ENCODE data around the gene FSHR. TPM values are rescaled to one million over a fixed set of nuclear protein-coding genes. Genes with fewer than 3 reads are reported as not detected.

The FSHR gene
- total and polyA plus RNA-seq, 8 donors: not detected

- peak in 1 of 4 donors; percentile 13 for ATAC-seq
Measured at GRCh38 chr2:49003201-49003600, 151.1 kb downstream of the FSHR start.

GRCh38 chr2:49002750-49003149 lies 151.6 kb downstream of the FSHR start:
- peak in 1 of 4 donors; percentile 44 for ATAC-seq
- intact Hi-C loops (cut with DNase I): no loop called here
- no peaks in the 10 kb centered on the region for H3K27me3 ChIP-seq
- 45 to 56% methylated on average over 3 of the region's 3 CpGs for WGBS, 2 donors
- TF ChIP-seq, protein P1, sequence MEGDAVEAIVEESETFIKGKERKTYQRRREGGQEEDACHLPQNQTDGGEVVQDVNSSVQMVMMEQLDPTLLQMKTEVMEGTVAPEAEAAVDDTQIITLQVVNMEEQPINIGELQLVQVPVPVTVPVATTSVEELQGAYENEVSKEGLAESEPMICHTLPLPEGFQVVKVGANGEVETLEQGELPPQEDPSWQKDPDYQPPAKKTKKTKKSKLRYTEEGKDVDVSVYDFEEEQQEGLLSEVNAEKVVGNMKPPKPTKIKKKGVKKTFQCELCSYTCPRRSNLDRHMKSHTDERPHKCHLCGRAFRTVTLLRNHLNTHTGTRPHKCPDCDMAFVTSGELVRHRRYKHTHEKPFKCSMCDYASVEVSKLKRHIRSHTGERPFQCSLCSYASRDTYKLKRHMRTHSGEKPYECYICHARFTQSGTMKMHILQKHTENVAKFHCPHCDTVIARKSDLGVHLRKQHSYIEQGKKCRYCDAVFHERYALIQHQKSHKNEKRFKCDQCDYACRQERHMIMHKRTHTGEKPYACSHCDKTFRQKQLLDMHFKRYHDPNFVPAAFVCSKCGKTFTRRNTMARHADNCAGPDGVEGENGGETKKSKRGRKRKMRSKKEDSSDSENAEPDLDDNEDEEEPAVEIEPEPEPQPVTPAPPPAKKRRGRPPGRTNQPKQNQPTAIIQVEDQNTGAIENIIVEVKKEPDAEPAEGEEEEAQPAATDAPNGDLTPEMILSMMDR (IDR thresholded peaks at IDR 0.05): no peak
- H3K4me3 ChIP-seq: no peak overlapping the region
- no peaks in the 10 kb centered on the region for H3K9me3 ChIP-seq
- H3K4me1 ChIP-seq: peaks cover 0 to 4% (median 0%) of the 10 kb centered on the region in 3 donors
- no peak for FAIRE-seq
- H3K36me3 ChIP-seq: no peaks in the 10 kb centered on the region
- DNase-seq: peak in 1 of 6 donors; percentile 19
- no peak overlapping the region for H3K27ac ChIP-seq

More at GRCh38 chr2:49003201-49003600, 151.1 kb downstream of the FSHR start:
- DNase-seq (no peak), FAIRE-seq (no peak)
- H3K36me3 ChIP-seq: no peaks in the 10 kb centered on the region
- 47 to 48% methylated on average over 5 of the region's 5 CpGs for WGBS, 2 donors
- intact Hi-C loops (cut with DNase I): no loop called here
- H3K9me3 ChIP-seq: no peaks in the 10 kb centered on the region
- H3K4me3 ChIP-seq: no peak overlapping the region
- H3K4me1 ChIP-seq: peaks cover 0 to 4% (median 0%) of the 10 kb centered on the region in 3 donors
- H3K27ac ChIP-seq: no peak overlapping the region
- no peaks in the 10 kb centered on the region for H3K27me3 ChIP-seq
- TF ChIP-seq, protein P1 (IDR thresholded peaks at IDR 0.05): no peak

- H3K4me3 ChIP-seq: no peak overlapping the region
- H3K36me3 ChIP-seq: no peaks in the 10 kb centered on the region
- no peak overlapping the region for H3K27ac ChIP-seq
- FAIRE-seq (no peak), ATAC-seq (peak in 3 of 4 donors; percentile 54 to 73 (median 57)), DNase-seq (no peak)
- intact Hi-C loops (cut with DNase I): no loop called here
- no peaks in the 10 kb centered on the region for H3K9me3 ChIP-seq
- H3K27me3 ChIP-seq: no peaks in the 10 kb centered on the region
- H3K4me1 ChIP-seq: peaks cover 0 to 4% (median 0%) of the 10 kb centered on the region in 3 donors
- TF ChIP-seq, protein P1 (IDR thresholded peaks at IDR 0.05): no peak
Measured at GRCh38 chr2:49000695-49001094, 153.6 kb downstream of the FSHR start.

DNA sequence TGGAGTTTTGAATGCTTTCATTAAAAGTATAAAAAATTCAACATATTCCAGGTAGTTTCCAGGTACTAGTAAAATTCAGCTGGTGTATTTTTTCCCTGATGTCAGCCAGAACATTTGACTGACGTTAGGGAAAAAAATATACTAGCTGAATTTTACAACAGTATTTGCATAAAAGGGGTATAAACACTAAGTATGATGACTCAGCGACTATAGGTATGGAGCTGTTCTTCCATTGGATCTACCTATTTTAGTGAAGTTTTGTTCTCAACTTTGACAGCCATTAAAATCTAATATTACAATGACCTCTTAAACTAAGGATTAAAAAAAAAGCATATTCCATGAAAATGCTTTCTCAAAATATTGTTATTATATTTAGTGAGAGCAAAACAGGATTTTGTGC lies 155.9 kb downstream of the FSHR start:
- Histone ChIP-seq H3K27me3 (no peaks in the 10 kb centered on the region), H3K4me1 (peaks cover 0 to 4% (median 0%) of the 10 kb centered on the region in 3 donors), H3K4me3 (no peak overlapping the region), H3K36me3 (no peaks in the 10 kb centered on the region), H3K27ac (no peak overlapping the region), H3K9me3 (no peaks in the 10 kb centered on the region)
- FAIRE-seq: no peak
- no peak for DNase-seq
- TF ChIP-seq, protein P1 (IDR thresholded peaks at IDR 0.05): no peak
- ATAC-seq: no peak
- intact Hi-C loops (cut with DNase I): no loop called here
- 60 to 61% methylated on average over 2 of the region's 2 CpGs for WGBS, 2 donors

DNA sequence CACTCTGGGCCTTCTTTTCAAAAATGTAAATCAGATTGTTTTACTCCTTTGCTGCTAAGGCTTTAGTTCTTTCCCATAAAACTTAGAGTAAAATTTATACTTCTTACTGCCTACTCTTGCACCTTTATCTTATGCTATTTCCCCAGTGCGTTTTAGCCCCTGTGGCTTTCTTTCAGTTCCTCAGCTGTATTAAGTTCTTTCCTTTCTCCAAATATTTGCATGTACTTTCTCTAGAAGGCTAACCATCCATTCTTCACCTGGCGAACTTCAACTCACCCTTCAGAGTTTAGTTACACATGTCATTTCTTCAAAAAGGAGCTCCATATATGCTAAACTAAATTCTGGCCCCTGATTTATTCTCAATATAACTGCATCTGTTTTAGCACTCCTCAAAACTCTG lies 160.7 kb downstream of the FSHR start:
- 52 to 59% methylated on average over 2 of the region's 2 CpGs for WGBS, 2 donors
- intact Hi-C loops (cut with DNase I): no loop called here
- no peak overlapping the region for H3K4me3 ChIP-seq
- no peaks in the 10 kb centered on the region for H3K27me3 ChIP-seq
- no peak for DNase-seq
- TF ChIP-seq, protein P1 (IDR thresholded peaks at IDR 0.05): no peak
- ATAC-seq: no peak
- no peaks in the 10 kb centered on the region for H3K9me3 ChIP-seq
- no peak for FAIRE-seq
- H3K36me3 ChIP-seq: no peaks in the 10 kb centered on the region
- H3K27ac ChIP-seq: no peak overlapping the region
- no peaks in the 10 kb centered on the region for H3K4me1 ChIP-seq

All from pancreas (tissue), 10 donors.